ENCODE results near the gene MID1.

MID1 gene

GRCh38 chrX:10631416-10632145, 11.2 kb upstream of the MID1 start:
- no peak for TF ChIP-seq CTCF (IDR thresholded peaks at IDR 0.05; ENCODE audit: low read depth, low read length)
- DNase-seq (ENCODE audit: extremely low read depth, low read depth): no peak

GRCh38 chrX:10630320-10630719, 9.9 kb upstream of the MID1 start:
- no peak for TF ChIP-seq CTCF (IDR thresholded peaks at IDR 0.05; ENCODE audit: low read depth, low read length)
- DNase-seq (ENCODE audit: extremely low read depth, low read depth): no peak

DNA sequence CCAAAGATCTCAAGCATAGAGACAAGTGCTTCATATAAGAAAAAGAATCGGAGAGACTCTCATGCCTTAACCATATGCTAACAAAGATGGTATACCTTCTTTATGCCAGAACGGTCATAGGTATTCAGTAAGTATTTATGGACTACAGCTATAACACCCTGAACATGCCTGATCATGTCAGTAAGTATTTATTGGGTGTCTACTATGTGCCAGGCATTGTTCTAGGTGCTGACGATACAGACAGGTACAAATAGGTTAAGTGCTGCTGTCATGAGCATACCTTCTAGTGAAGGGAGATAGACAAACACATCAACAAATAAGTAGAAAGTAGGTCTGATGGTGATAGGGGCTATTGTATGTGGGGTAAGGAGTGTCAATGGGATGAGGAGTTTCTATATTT, 9.5 kb upstream of the MID1 start:
- TF ChIP-seq CTCF (IDR thresholded peaks at IDR 0.05; ENCODE audit: low read depth, low read length): no peak
- no peak for DNase-seq (ENCODE audit: extremely low read depth, low read depth)

GRCh38 chrX:10628906-10629305, 8.5 kb upstream of the MID1 start:
- no peak for TF ChIP-seq CTCF (IDR thresholded peaks at IDR 0.05; ENCODE audit: low read depth, low read length)
- no peak for DNase-seq (ENCODE audit: extremely low read depth, low read depth)

GRCh38 chrX:10622197-10622596, 1.8 kb upstream of the MID1 start:
- DNase-seq (ENCODE audit: extremely low read depth, low read depth): no peak
- no peak for TF ChIP-seq CTCF (IDR thresholded peaks at IDR 0.05; ENCODE audit: low read depth, low read length)

GRCh38 chrX:10619425-10620046, 849 bp downstream of the MID1 start:
- TF ChIP-seq CTCF (IDR thresholded peaks at IDR 0.05; ENCODE audit: low read depth, low read length): no peak
- no peak for DNase-seq (ENCODE audit: extremely low read depth, low read depth)

- no peak for DNase-seq (ENCODE audit: extremely low read depth, low read depth)
These were observed 1.4 kb downstream of the MID1 start for GRCh38 chrX:10618961-10619360.

More at GRCh38 chrX:10618961-10619360, 1.4 kb downstream of the MID1 start:
- TF ChIP-seq CTCF (IDR thresholded peaks at IDR 0.05; ENCODE audit: low read depth, low read length): no peak

All from AG09319 (cell line).